Lower lobe of right lung (tissue), 2 donors: Measurements from ENCODE around the gene FAAP24. TPM values are rescaled to one million over a fixed set of nuclear protein-coding genes. Genes with fewer than 3 reads are reported as not detected.
"Not testable (repeated sequence)": the region's sequence is repeated elsewhere in the genome, so short reads cannot be mapped to it uniquely, and the experiment has no call there.

Experiments used
- ATAC-seq, 2 donors: fragments of 200-7000 bp; cut with Tn5 transposase; one replicate each; pipeline ENCODE4 v1.9.1; 2020 to 2022; ENCODE audit warnings: mild to moderate bottlenecking in 2 of 2, moderate library complexity in 2 of 2
- DNase-seq: peaks from one replicate; pipeline ENCODE4 v3.0.0-alpha.2; 2020
- H3K27ac ChIP-seq: fragments of 200-600 bp; one replicate; pipeline ENCODE4 v1.8.0; 2022
- H3K27me3 ChIP-seq: fragments of 200-600 bp; one replicate; pipeline ENCODE4 v1.8.0; 2022; ENCODE audit warnings: low read depth
- H3K36me3 ChIP-seq: fragments of 200-600 bp; one replicate; pipeline ENCODE4 v1.8.0; 2022; ENCODE audit warnings: mild to moderate bottlenecking
- H3K4me1 ChIP-seq: fragments of 200-600 bp; one replicate; pipeline ENCODE4 v1.8.0; 2022
- H3K4me3 ChIP-seq: fragments of 200-600 bp; one replicate; pipeline ENCODE4 v1.8.0; 2022; ENCODE audit warnings: mild to moderate bottlenecking
- H3K9me3 ChIP-seq: fragments of 200-600 bp; one replicate; pipeline ENCODE4 v1.8.0; 2022
- CTCF ChIP-seq: fragments of 200-600 bp; IDR thresholded peaks from one replicate; pipeline ENCODE4 v1.8.0; 2022; ENCODE audit warnings: antibody characterized with exemption, mild to moderate bottlenecking
- intact Hi-C: fragments of 100-400 bp; cut with DNase I; formaldehyde crosslinking; loops from one replicate; pipeline ENCODE4 v1.11.0; 2022
- total RNA-seq: library from RNA; stranded (reverse); fragmentation: NEBNext Ultra II Directional; extraction: Animal tissue kit (Norgen Biotek cat#: 25700); gene quantifications from one replicate; pipeline ENCODE4 v1.2.1, GENCODE V29; 2021
- donor health status: DM: no; HTN: yes; CAD: no; lungs with severe emphysema.

The FAAP24 gene
- total RNA-seq, 1 donor from 2014 or later: 2.9 TPM

GRCh38 chr19:32935629-32936028 lies 36.4 kb upstream of the FAAP24 start:
- ATAC-seq (no peak), DNase-seq (no peak)
- no peaks in the 10 kb centered on the region for H3K9me3 ChIP-seq
- TF ChIP-seq CTCF: no peak
- H3K4me3 ChIP-seq: no peak overlapping the region
- H3K4me1 ChIP-seq: no peaks in the 10 kb centered on the region
- intact Hi-C loops: no loop called here
- no peak overlapping the region for H3K27ac ChIP-seq
- no peaks in the 10 kb centered on the region for H3K27me3 ChIP-seq
- H3K36me3 ChIP-seq: peaks cover 70% of the 10 kb centered on the region

GRCh38 chr19:32936065-32936464 lies 36.0 kb upstream of the FAAP24 start:
- Histone ChIP-seq H3K4me3 (no peak overlapping the region), H3K4me1 (no peaks in the 10 kb centered on the region), H3K9me3 (no peaks in the 10 kb centered on the region), H3K27ac (no peak overlapping the region), H3K27me3 (no peaks in the 10 kb centered on the region), H3K36me3 (peaks cover 70% of the 10 kb centered on the region)
- no peak for DNase-seq
- peak in 1 of 2 donors; percentile 32 for ATAC-seq
- intact Hi-C loops: no loop called here
- no peak for TF ChIP-seq CTCF

GRCh38 chr19:32941273-32941672 lies 30.8 kb upstream of the FAAP24 start:
- H3K27me3 ChIP-seq, DNase-seq, H3K4me3 ChIP-seq, H3K27ac ChIP-seq, intact Hi-C loops, H3K4me1 ChIP-seq, H3K9me3 ChIP-seq, ATAC-seq: not testable (repeated sequence)
- peaks cover 83% of the 10 kb centered on the region for H3K36me3 ChIP-seq

- H3K4me1 ChIP-seq: no peaks in the 10 kb centered on the region
- intact Hi-C loops: no loop called here
- H3K9me3 ChIP-seq: no peaks in the 10 kb centered on the region
- DNase-seq: no peak
- H3K27me3 ChIP-seq: no peaks in the 10 kb centered on the region
- ATAC-seq: no peak
- H3K36me3 ChIP-seq: peaks cover 87% of the 10 kb centered on the region
- H3K4me3 ChIP-seq: no peak overlapping the region
- no peak for TF ChIP-seq CTCF
- H3K27ac ChIP-seq: no peak overlapping the region
Observed at GRCh38 chr19:32945260-32945659, 26.8 kb upstream of the FAAP24 start.

GRCh38 chr19:32966750-32967149 lies 5.3 kb upstream of the FAAP24 start:
- no peak for TF ChIP-seq CTCF
- intact Hi-C loops: no loop called here
- H3K4me3 ChIP-seq: no peak overlapping the region
- H3K27ac ChIP-seq: no peak overlapping the region
- H3K9me3 ChIP-seq: no peaks in the 10 kb centered on the region
- no peak for DNase-seq
- no peak for ATAC-seq
- no peaks in the 10 kb centered on the region for H3K27me3 ChIP-seq
- H3K4me1 ChIP-seq: peaks cover 11% of the 10 kb centered on the region
- peaks cover 48% of the 10 kb centered on the region for H3K36me3 ChIP-seq

GRCh38 chr19:32969549-32969948 lies 2.5 kb upstream of the FAAP24 start:
- peaks cover 15% of the 10 kb centered on the region for H3K4me1 ChIP-seq
- no peak for TF ChIP-seq CTCF
- no peak overlapping the region for H3K27ac ChIP-seq
- peaks cover 23% of the 10 kb centered on the region for H3K36me3 ChIP-seq
- no peaks in the 10 kb centered on the region for H3K9me3 ChIP-seq
- H3K27me3 ChIP-seq: no peaks in the 10 kb centered on the region
- DNase-seq (no peak), ATAC-seq (no peak)
- no peak overlapping the region for H3K4me3 ChIP-seq
- intact Hi-C loops: no loop called here
